Gastrocnemius medialis (tissue), 4 donors: Measurements from ENCODE around the gene ZIC1.

Source experiments
- POLR2A ChIP-seq, 2 donors: fragments of 450-650 bp; IDR thresholded peaks; one replicate each; pipeline ENCODE4 v1.6.1; 2017; ENCODE audit warnings: antibody characterized with exemption in 2 of 2, mild to moderate bottlenecking in 2 of 2, moderate library complexity in 2 of 2
- TF ChIP-seq, protein P1 (sequence below), 5 experiments: fragments of 450-650 bp in 3 of 5; fragments of 200-600 bp in 2 of 5; sonication (generic) in 2 of 5; IDR thresholded peaks in 4 of 5; conservative IDR thresholded peaks in 1 of 5; 1 replicate in 4 of 5; 2 replicates in 1 of 5; pipeline ENCODE4 v1.5.1; 2016 to 2019; ENCODE audit warnings: antibody characterized with exemption in 5 of 5, mild to moderate bottlenecking in 3 of 5, moderate library complexity in 3 of 5

DNA sequence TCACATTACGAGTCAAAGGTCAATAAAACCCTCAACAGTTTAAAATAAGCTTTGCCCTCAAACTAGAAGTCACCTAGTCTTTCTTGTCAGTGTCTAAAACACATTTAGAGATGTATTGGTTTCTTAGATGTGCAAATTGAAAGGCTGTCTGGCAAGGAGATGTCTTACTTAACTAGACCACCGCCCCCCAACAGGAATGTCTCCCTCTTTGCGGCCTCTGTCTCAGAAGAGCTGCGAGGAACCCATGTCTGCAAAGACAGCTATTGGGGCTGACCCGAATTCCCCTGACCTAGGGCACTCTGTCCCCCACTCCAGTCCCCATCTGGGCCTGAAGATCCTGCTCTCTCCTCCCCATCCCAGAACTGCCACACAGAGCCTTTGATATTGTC lies 49.1 kb upstream of the ZIC1 start:
- TF ChIP-seq, protein P1, sequence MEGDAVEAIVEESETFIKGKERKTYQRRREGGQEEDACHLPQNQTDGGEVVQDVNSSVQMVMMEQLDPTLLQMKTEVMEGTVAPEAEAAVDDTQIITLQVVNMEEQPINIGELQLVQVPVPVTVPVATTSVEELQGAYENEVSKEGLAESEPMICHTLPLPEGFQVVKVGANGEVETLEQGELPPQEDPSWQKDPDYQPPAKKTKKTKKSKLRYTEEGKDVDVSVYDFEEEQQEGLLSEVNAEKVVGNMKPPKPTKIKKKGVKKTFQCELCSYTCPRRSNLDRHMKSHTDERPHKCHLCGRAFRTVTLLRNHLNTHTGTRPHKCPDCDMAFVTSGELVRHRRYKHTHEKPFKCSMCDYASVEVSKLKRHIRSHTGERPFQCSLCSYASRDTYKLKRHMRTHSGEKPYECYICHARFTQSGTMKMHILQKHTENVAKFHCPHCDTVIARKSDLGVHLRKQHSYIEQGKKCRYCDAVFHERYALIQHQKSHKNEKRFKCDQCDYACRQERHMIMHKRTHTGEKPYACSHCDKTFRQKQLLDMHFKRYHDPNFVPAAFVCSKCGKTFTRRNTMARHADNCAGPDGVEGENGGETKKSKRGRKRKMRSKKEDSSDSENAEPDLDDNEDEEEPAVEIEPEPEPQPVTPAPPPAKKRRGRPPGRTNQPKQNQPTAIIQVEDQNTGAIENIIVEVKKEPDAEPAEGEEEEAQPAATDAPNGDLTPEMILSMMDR (IDR thresholded peaks at IDR 0.05 in 4 of 5, conservative IDR thresholded peaks at IDR 0.05 in 1 of 5) = no peak
- TF ChIP-seq POLR2A (IDR thresholded peaks at IDR 0.05) = no peak
